Fibroblast of lung (primary cell): ENCODE results near the gene TRAPPC12. TPM values are rescaled to one million over a fixed set of nuclear protein-coding genes. Genes with fewer than 3 reads are reported as not detected.

Experiments
- DNase-seq, 2 donors: peaks; one replicate each; pipeline versions ENCODE4 v3.0.0 to v3.0.0-alpha.2; 2010; ENCODE audit warnings: low read depth in 2 of 2
- H2AFZ ChIP-seq: 2 replicates; pipeline ENCODE4 v1.5.1; 2012; ENCODE audit warnings: low read length, control low read depth, inconsistent platforms
- H3K27ac ChIP-seq: 2 replicates; pipeline ENCODE4 v1.5.1; 2011; ENCODE audit warnings: low read length, control low read depth; ENCODE audit not compliant: insufficient read depth
- H3K27me3 ChIP-seq: 2 replicates; pipeline ENCODE4 v1.5.1; 2011; ENCODE audit warnings: mild to moderate bottlenecking, low read length; ENCODE audit not compliant: control insufficient read depth, insufficient read depth
- H3K36me3 ChIP-seq: 2 replicates; pipeline ENCODE4 v1.5.1; 2011; ENCODE audit warnings: low read length; ENCODE audit not compliant: control insufficient read depth, insufficient read depth
- H3K4me1 ChIP-seq: 2 replicates; pipeline ENCODE4 v1.5.1; 2011; ENCODE audit warnings: low read length; ENCODE audit not compliant: control insufficient read depth, insufficient read depth; ENCODE audit errors: extremely low read depth
- H3K4me2 ChIP-seq: 2 replicates; pipeline ENCODE4 v1.5.1; 2011; ENCODE audit warnings: low read length, control low read depth; ENCODE audit not compliant: insufficient read depth; ENCODE audit errors: extremely low read depth
- H3K4me3 ChIP-seq, 4 experiments: fragments of 200-600 bp in 1 of 4; sonication (generic) in 1 of 4; replicated peaks in 1 of 4; 2 replicates each; pipeline ENCODE4 v1.5.1; 2011 to 2016; ENCODE audit warnings: low read length in 4 of 4, low read depth in 3 of 4, mild to moderate bottlenecking in 3 of 4, control low read depth in 2 of 4, inconsistent platforms in 1 of 4, mixed read lengths in 1 of 4; ENCODE audit not compliant: insufficient read depth in 1 of 4; ENCODE audit errors: control extremely low read depth in 1 of 4
- H3K79me2 ChIP-seq: 2 replicates; pipeline ENCODE4 v1.5.1; 2012; ENCODE audit warnings: mild to moderate bottlenecking, low read length, inconsistent platforms; ENCODE audit not compliant: control insufficient read depth, insufficient read depth
- H3K9ac ChIP-seq: 2 replicates; pipeline ENCODE4 v1.5.1; 2011; ENCODE audit warnings: mild to moderate bottlenecking, low read length, control low read depth; ENCODE audit not compliant: insufficient read depth
- H3K9me3 ChIP-seq: 2 replicates; pipeline ENCODE4 v1.5.1; 2012; ENCODE audit warnings: low read depth, low read length; ENCODE audit not compliant: control insufficient read depth, insufficient read depth
- H4K20me1 ChIP-seq: 2 replicates; pipeline ENCODE4 v1.5.1; 2011; ENCODE audit warnings: low read length; ENCODE audit not compliant: control insufficient read depth, insufficient read depth; ENCODE audit errors: extremely low read depth
- CTCF ChIP-seq, 2 donors: IDR thresholded peaks in 1 of 2; conservative IDR thresholded peaks in 1 of 2; 1 replicate in 1 of 2; 2 replicates in 1 of 2; pipeline ENCODE4 v1.5.1; 2011 to 2012; ENCODE audit warnings: low read length in 2 of 2, control low read depth in 1 of 2, inconsistent platforms in 1 of 2, low read depth in 1 of 2, mild to moderate bottlenecking in 1 of 2
- EZH2 ChIP-seq: IDR thresholded peaks from 2 replicates; pipeline ENCODE4 v1.5.1; 2012; ENCODE audit warnings: low read length, control low read depth, mild to moderate bottlenecking; ENCODE audit errors: missing control alignments
- polyA plus RNA-seq, 2 donors: library from polyadenylated mRNA; depleted of rRNA in 1 of 2; stranded (reverse) in 1 of 2; unstranded in 1 of 2; fragments of >200 nt; gene quantifications; 2 replicates each; pipeline ENCODE4 v1.2.1, GENCODE V29; 2011 to 2012; ENCODE audit warnings: missing spikeins in 1 of 2
- total RNA-seq: library from RNA; depleted of rRNA; stranded (reverse); fragments of >200 nt; gene quantifications from 2 replicates; pipeline ENCODE4 v1.2.1, GENCODE V29; 2014

TRAPPC12 gene
- total and polyA plus RNA-seq, 2 donors (not counting 1 experiment from before 2014, with no cell fraction given) = 33.7 to 53.2 TPM

GRCh38 chr2:3392216-3392615 is 12.7 kb downstream of the TRAPPC12 start:
- Histone ChIP-seq H3K4me2 (no peak overlapping the region), H3K4me3 (no peak overlapping the region), H3K36me3 (peaks cover 16% of the 10 kb centered on the region), H3K27ac (no peak overlapping the region), H3K4me1 (no peaks in the 10 kb centered on the region), H3K27me3 (no peaks in the 10 kb centered on the region), H3K79me2 (peaks cover 15% of the 10 kb centered on the region), H3K9me3 (no peaks in the 10 kb centered on the region), H3K9ac (no peak overlapping the region), H4K20me1 (no peaks in the 10 kb centered on the region), H2AFZ (no peak overlapping the region)
- TF ChIP-seq CTCF (conservative IDR thresholded peaks at IDR 0.05 in 1 of 2, IDR thresholded peaks at IDR 0.05 in 1 of 2; ENCODE audit: low read depth in 1 of 2, low read length in 2 of 2) (no peak), EZH2 (no peak)
- DNase-seq = no peak

- Histone ChIP-seq H3K9ac (no peak overlapping the region), H3K4me3 (no peak overlapping the region), H3K4me1 (no peaks in the 10 kb centered on the region), H3K4me2 (no peak overlapping the region), H2AFZ (no peak overlapping the region), H3K36me3 (peaks cover 11% of the 10 kb centered on the region), H3K27me3 (no peaks in the 10 kb centered on the region), H3K9me3 (no peaks in the 10 kb centered on the region), H4K20me1 (no peaks in the 10 kb centered on the region), H3K79me2 (peaks cover 2% of the 10 kb centered on the region), H3K27ac (no peak overlapping the region)
- no peak for DNase-seq
- TF ChIP-seq CTCF (conservative IDR thresholded peaks at IDR 0.05 in 1 of 2, IDR thresholded peaks at IDR 0.05 in 1 of 2; ENCODE audit: low read depth in 1 of 2, low read length in 2 of 2) (no peak), EZH2 (no peak)
Measured at GRCh38 chr2:3396920-3397559, 17.5 kb downstream of the TRAPPC12 start.

- DNase-seq = no peak
- peaks cover 9% of the 10 kb centered on the region for H3K36me3 ChIP-seq
- no peak overlapping the region for H3K4me3 ChIP-seq
- no peaks in the 10 kb centered on the region for H4K20me1 ChIP-seq
- H2AFZ ChIP-seq = no peak overlapping the region
- TF ChIP-seq CTCF (conservative IDR thresholded peaks at IDR 0.05 in 1 of 2, IDR thresholded peaks at IDR 0.05 in 1 of 2; ENCODE audit: low read depth in 1 of 2, low read length in 2 of 2) (no peak), EZH2 (no peak)
- no peak overlapping the region for H3K27ac ChIP-seq
- no peaks in the 10 kb centered on the region for H3K4me1 ChIP-seq
- no peaks in the 10 kb centered on the region for H3K9me3 ChIP-seq
- no peak overlapping the region for H3K9ac ChIP-seq
- peaks cover 2% of the 10 kb centered on the region for H3K79me2 ChIP-seq
- H3K4me2 ChIP-seq = no peak overlapping the region
- H3K27me3 ChIP-seq = no peaks in the 10 kb centered on the region
Measured at GRCh38 chr2:3398857-3399256, 19.4 kb downstream of the TRAPPC12 start.
